ENCODE data around the gene PPM1B. TPM values are rescaled to one million over a fixed set of nuclear protein-coding genes. Genes with fewer than 3 reads are reported as not detected.

PPM1B gene
- total and polyA plus RNA-seq, 5 donors from 2014 or later, result 48.9 to 91.8 (median 61.8) TPM

DNA sequence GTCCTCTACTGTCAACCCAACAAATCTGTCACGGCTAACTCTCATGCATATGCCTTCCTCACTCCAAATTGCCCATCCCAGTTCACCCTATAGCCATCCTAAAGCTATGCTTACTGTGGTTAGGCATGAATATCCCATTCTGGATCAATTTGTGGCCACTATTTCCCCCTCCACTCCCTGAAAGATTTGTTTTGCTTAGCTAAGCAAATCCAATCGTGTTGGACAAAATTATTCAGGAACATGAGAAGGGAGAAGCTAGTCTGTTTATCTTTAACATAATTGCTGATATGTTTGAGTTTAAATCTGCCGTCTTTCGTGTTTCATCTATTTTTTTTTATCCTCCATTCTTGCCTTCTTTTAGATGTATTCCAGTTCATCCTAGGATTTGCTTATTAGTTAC, 43.6 kb downstream of the PPM1B start:
- Histone ChIP-seq H3K36me3 (ENCODE audit: control insufficient read depth, insufficient read depth, low read length) (peaks cover 39% of the 10 kb centered on the region), H3K27me3 (ENCODE audit: control insufficient read depth, insufficient read depth, low read length) (no peaks in the 10 kb centered on the region), H3K9me3 (ENCODE audit: control insufficient read depth in 2 of 2, low read length in 2 of 2) (no peaks in the 10 kb centered on the region), H3K4me1 (ENCODE audit: control insufficient read depth, insufficient read depth, low read length, poor library complexity, severe bottlenecking) (peaks cover 5% of the 10 kb centered on the region), H3K4me3 (ENCODE audit: low read depth, low read length) (no peak overlapping the region), H3K27ac (ENCODE audit: insufficient read depth, low read length, poor library complexity, severe bottlenecking) (no peak overlapping the region)
- H3K4me3 Mint-ChIP-seq, result no peak overlapping the region
- no peaks in the 10 kb centered on the region for H3K9me3 Mint-ChIP-seq
- no peak for DNase-seq
- no peak overlapping the region for H3K27ac Mint-ChIP-seq
- peaks cover 21 to 45% (median 28%) of the 10 kb centered on the region in 4 donors for H3K4me1 Mint-ChIP-seq
- no peaks in the 10 kb centered on the region for H3K27me3 Mint-ChIP-seq
- H3K36me3 Mint-ChIP-seq, result peaks cover 25% of the 10 kb centered on the region
- ATAC-seq (ENCODE audit: low read depth in 2 of 2), result no peak

DNA sequence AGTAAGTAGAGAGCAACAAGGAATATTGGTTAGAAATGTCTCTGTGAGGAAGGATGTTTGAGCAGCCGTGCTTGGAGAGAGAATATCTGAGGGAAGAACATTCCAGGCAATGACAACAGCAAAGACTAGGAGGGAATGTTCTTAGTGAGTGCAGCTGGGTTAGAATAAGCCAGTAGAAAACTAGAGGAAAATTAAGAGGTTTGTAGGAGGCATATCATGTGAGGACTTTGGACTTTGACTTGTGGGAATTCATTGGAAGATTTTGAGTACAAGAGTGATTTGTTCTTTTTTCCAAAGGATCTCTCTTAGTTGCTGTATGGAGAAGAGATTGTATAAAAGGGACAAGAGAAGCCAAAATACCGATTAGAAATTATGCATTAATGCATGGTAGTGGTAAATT, 47.2 kb downstream of the PPM1B start:
- H3K27ac Mint-ChIP-seq, result peak overlapping the region; percentile 4 to 89 (median 78)
- peaks cover 5% of the 10 kb centered on the region for H3K4me1 ChIP-seq (ENCODE audit: control insufficient read depth, insufficient read depth, low read length, poor library complexity, severe bottlenecking)
- H3K27ac ChIP-seq (ENCODE audit: insufficient read depth, low read length, poor library complexity, severe bottlenecking), result no peak overlapping the region
- H3K4me1 Mint-ChIP-seq, result peaks cover 23 to 34% (median 33%) of the 10 kb centered on the region in 4 donors
- no peaks in the 10 kb centered on the region for H3K9me3 ChIP-seq (ENCODE audit: control insufficient read depth in 2 of 2, low read length in 2 of 2)
- peaks cover 26% of the 10 kb centered on the region for H3K36me3 Mint-ChIP-seq
- no peak overlapping the region for H3K4me3 Mint-ChIP-seq
- DNase-seq (no peak), ATAC-seq (ENCODE audit: low read depth in 2 of 2) (no peak)
- H3K27me3 ChIP-seq (ENCODE audit: control insufficient read depth, insufficient read depth, low read length), result no peaks in the 10 kb centered on the region
- no peaks in the 10 kb centered on the region for H3K27me3 Mint-ChIP-seq
- no peaks in the 10 kb centered on the region for H3K9me3 Mint-ChIP-seq
- H3K36me3 ChIP-seq (ENCODE audit: control insufficient read depth, insufficient read depth, low read length), result peaks cover 50% of the 10 kb centered on the region
- H3K4me3 ChIP-seq (ENCODE audit: low read depth, low read length), result no peak overlapping the region

DNA sequence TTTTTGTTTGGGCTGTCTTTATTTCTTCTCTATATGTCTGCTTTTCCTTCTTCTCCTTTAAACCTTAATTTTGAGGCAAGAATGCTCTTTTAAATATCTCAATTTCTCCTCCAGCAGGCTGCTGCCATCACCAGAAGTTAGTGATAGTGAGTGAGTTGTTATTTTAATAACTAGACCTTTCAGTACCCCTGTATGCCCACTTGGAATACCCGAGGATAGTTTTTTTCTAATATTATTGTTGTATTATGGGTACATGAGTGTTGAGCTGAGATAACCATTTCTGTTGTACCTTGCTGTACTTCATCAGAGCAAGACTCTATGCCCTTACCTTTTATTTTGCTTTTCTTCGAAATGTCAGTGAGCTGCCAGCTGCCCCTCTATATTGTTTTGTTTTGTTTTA, 50.1 kb downstream of the PPM1B start:
- H3K27me3 Mint-ChIP-seq, result no peaks in the 10 kb centered on the region
- DNase-seq (no peak), ATAC-seq (ENCODE audit: low read depth in 2 of 2) (no peak)
- H3K9me3 Mint-ChIP-seq, result no peaks in the 10 kb centered on the region
- H3K4me1 Mint-ChIP-seq, result peaks cover 22 to 32% (median 28%) of the 10 kb centered on the region in 4 donors
- Histone ChIP-seq H3K27ac (ENCODE audit: insufficient read depth, low read length, poor library complexity, severe bottlenecking) (no peak overlapping the region), H3K4me1 (ENCODE audit: control insufficient read depth, insufficient read depth, low read length, poor library complexity, severe bottlenecking) (peaks cover 3% of the 10 kb centered on the region), H3K4me3 (ENCODE audit: low read depth, low read length) (no peak overlapping the region), H3K27me3 (ENCODE audit: control insufficient read depth, insufficient read depth, low read length) (no peaks in the 10 kb centered on the region), H3K9me3 (ENCODE audit: control insufficient read depth in 2 of 2, low read length in 2 of 2) (no peaks in the 10 kb centered on the region), H3K36me3 (ENCODE audit: control insufficient read depth, insufficient read depth, low read length) (peaks cover 47% of the 10 kb centered on the region)
- peaks cover 30% of the 10 kb centered on the region for H3K36me3 Mint-ChIP-seq
- no peak overlapping the region for H3K4me3 Mint-ChIP-seq
- H3K27ac Mint-ChIP-seq, result peak overlapping the region in 2 of 3 donors; percentile 21 to 39

DNA sequence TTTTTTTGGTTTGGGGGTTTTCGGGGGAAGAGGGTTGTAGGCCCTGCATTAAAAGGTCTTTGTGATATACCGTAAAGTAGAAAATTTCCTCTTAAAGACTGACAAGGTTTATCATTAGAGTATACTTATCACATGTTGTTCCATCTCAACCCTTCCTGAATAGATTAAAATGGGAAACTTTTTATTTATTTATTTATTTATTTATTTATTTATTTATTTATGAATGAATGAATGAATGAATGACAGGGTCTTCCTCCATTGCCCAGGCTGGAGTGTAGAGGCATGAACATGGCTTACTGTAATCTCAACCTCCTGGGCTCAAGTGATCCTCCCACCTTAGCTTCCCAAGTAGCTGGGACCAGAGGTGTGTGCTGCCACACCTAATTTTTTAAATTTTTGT, 58.1 kb downstream of the PPM1B start:
- Mint-ChIP-seq H3K9me3 (no peaks in the 10 kb centered on the region), H3K27ac (no peak overlapping the region), H3K4me3 (no peak overlapping the region), H3K27me3 (no peaks in the 10 kb centered on the region), H3K36me3 (peaks cover 17% of the 10 kb centered on the region), H3K4me1 (peaks cover 16 to 23% (median 18%) of the 10 kb centered on the region in 4 donors)
- no peak for ATAC-seq (ENCODE audit: low read depth in 2 of 2)
- Histone ChIP-seq H3K27ac (ENCODE audit: insufficient read depth, low read length, poor library complexity, severe bottlenecking) (no peak overlapping the region), H3K4me3 (ENCODE audit: low read depth, low read length) (no peak overlapping the region), H3K36me3 (ENCODE audit: control insufficient read depth, insufficient read depth, low read length) (peaks cover 34% of the 10 kb centered on the region), H3K4me1 (ENCODE audit: control insufficient read depth, insufficient read depth, low read length, poor library complexity, severe bottlenecking) (no peaks in the 10 kb centered on the region), H3K9me3 (ENCODE audit: control insufficient read depth in 2 of 2, low read length in 2 of 2) (no peaks in the 10 kb centered on the region), H3K27me3 (ENCODE audit: control insufficient read depth, insufficient read depth, low read length) (no peaks in the 10 kb centered on the region)
- no peak for DNase-seq

DNA sequence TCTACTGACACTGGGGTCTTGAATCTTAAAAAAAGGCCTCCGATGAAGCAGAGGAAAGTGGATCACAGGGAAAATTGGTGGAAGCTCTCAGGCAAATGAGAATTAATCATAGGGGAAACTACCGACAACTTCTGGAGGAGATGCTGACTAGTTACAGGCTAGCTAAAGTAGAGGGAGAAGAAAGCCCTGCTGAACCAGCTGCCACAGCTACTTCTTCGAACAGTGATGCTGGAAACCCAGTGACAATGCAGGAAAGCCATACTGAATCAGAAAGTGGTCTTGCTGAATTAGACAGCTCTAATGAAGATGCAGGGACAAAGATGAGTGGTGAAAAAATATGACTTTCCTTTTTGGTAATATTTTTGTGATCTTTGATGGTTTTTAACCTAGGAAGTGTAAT, 61.7 kb downstream of the PPM1B start:
- no peaks in the 10 kb centered on the region for H3K27me3 ChIP-seq (ENCODE audit: control insufficient read depth, insufficient read depth, low read length)
- ATAC-seq (ENCODE audit: low read depth in 2 of 2) (no peak), DNase-seq (no peak)
- no peaks in the 10 kb centered on the region for H3K9me3 ChIP-seq (ENCODE audit: control insufficient read depth in 2 of 2, low read length in 2 of 2)
- H3K27ac Mint-ChIP-seq, result peak overlapping the region; percentile 5 to 48 (median 44)
- H3K27me3 Mint-ChIP-seq, result no peaks in the 10 kb centered on the region
- peaks cover 10 to 28% (median 20%) of the 10 kb centered on the region in 4 donors for H3K4me1 Mint-ChIP-seq
- peaks cover 21% of the 10 kb centered on the region for H3K36me3 ChIP-seq (ENCODE audit: control insufficient read depth, insufficient read depth, low read length)
- H3K27ac ChIP-seq (ENCODE audit: insufficient read depth, low read length, poor library complexity, severe bottlenecking), result no peak overlapping the region
- no peaks in the 10 kb centered on the region for H3K9me3 Mint-ChIP-seq
- H3K4me3 Mint-ChIP-seq, result no peak overlapping the region
- H3K4me1 ChIP-seq (ENCODE audit: control insufficient read depth, insufficient read depth, low read length, poor library complexity, severe bottlenecking), result no peaks in the 10 kb centered on the region
- H3K36me3 Mint-ChIP-seq, result peaks cover 5% of the 10 kb centered on the region
- H3K4me3 ChIP-seq (ENCODE audit: low read depth, low read length), result no peak overlapping the region

DNA sequence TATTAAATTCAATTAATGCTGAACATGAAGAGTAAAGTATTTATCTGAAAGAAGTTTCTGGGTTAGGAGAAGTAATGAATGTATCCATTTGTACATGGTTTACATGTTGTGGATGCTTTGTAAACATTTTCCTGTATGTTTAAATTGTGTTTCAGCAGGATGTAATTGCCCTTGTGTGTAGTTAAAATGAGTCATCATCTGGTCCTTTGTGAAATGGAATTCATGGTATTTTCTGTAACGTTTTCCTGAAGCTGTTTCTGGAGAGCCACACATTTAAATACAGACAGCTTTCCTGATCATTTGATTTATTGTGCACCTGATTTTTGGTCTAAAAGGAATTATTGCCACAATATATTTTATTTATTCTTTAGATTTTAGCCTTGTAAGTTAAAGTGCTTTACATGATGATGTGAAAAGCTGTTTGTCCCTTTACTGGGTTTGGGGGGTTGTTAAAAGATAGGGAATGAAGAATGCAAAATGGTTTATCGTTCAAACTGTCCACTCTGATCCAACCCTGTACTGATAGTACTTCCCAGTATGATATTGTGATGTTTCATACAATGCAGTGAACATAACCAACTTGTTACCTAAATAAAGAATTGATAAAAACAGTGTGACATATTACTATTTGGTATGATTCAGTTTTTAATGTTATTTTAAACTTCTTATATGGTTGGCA, 64.9 kb downstream of the PPM1B start:
- no peak overlapping the region for H3K4me3 ChIP-seq (ENCODE audit: low read depth, low read length)
- peaks cover 25 to 45% (median 34%) of the 10 kb centered on the region in 4 donors for H3K4me1 Mint-ChIP-seq
- H3K4me1 ChIP-seq (ENCODE audit: control insufficient read depth, insufficient read depth, low read length, poor library complexity, severe bottlenecking), result peaks cover 22% of the 10 kb centered on the region
- no peaks in the 10 kb centered on the region for H3K36me3 Mint-ChIP-seq
- no peaks in the 10 kb centered on the region for H3K9me3 ChIP-seq (ENCODE audit: control insufficient read depth in 2 of 2, low read length in 2 of 2)
- no peak overlapping the region for H3K4me3 Mint-ChIP-seq
- no peaks in the 10 kb centered on the region for H3K27me3 Mint-ChIP-seq
- H3K27ac ChIP-seq (ENCODE audit: insufficient read depth, low read length, poor library complexity, severe bottlenecking), result no peak overlapping the region
- H3K27ac Mint-ChIP-seq, result peak overlapping the region in 1 of 3 donors; percentile 67
- H3K36me3 ChIP-seq (ENCODE audit: control insufficient read depth, insufficient read depth, low read length), result peaks cover 13% of the 10 kb centered on the region
- no peaks in the 10 kb centered on the region for H3K27me3 ChIP-seq (ENCODE audit: control insufficient read depth, insufficient read depth, low read length)
- DNase-seq (no peak), ATAC-seq (ENCODE audit: low read depth in 2 of 2) (no peak)
- H3K9me3 Mint-ChIP-seq, result no peaks in the 10 kb centered on the region

DNA sequence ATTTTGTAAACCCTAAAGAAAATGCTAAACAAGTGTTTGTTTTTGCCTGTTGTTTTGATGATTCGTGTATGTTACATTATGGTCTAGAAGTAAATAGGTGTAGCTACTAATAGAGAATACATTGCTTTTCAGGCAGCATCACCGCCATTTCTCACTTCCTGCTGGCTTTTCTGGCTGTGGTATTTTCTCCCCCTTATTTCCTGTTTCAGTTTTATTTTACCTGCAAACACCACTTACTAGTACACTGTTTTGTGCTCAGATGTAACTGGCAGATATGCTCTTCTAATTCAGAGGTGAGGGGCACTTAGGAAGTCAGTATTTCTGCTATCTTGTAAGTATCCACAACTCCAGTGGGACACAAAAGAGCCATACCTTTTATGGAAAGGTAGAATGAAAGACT, 68.5 kb downstream of the PPM1B start:
- peak overlapping the region; percentile 80 to 94 (median 84) for H3K27ac Mint-ChIP-seq
- Histone ChIP-seq H3K4me1 (ENCODE audit: control insufficient read depth, insufficient read depth, low read length, poor library complexity, severe bottlenecking) (peaks cover 22% of the 10 kb centered on the region), H3K27me3 (ENCODE audit: control insufficient read depth, insufficient read depth, low read length) (no peaks in the 10 kb centered on the region), H3K9me3 (ENCODE audit: control insufficient read depth in 2 of 2, low read length in 2 of 2) (no peaks in the 10 kb centered on the region), H3K4me3 (ENCODE audit: low read depth, low read length) (peak overlapping the region; percentile 63), H3K36me3 (ENCODE audit: control insufficient read depth, insufficient read depth, low read length) (peaks cover 3% of the 10 kb centered on the region), H3K27ac (ENCODE audit: insufficient read depth, low read length, poor library complexity, severe bottlenecking) (peak overlapping the region; percentile 74)
- peaks cover 19 to 40% (median 30%) of the 10 kb centered on the region in 4 donors for H3K4me1 Mint-ChIP-seq
- no peaks in the 10 kb centered on the region for H3K9me3 Mint-ChIP-seq
- no peaks in the 10 kb centered on the region for H3K36me3 Mint-ChIP-seq
- DNase-seq, result peak; percentile 15 to 83 (median 72)
- peak overlapping the region; percentile 53 to 84 (median 68) for H3K4me3 Mint-ChIP-seq
- no peaks in the 10 kb centered on the region for H3K27me3 Mint-ChIP-seq
- ATAC-seq (ENCODE audit: low read depth in 2 of 2), result peak; percentile 89 to 95

DNA sequence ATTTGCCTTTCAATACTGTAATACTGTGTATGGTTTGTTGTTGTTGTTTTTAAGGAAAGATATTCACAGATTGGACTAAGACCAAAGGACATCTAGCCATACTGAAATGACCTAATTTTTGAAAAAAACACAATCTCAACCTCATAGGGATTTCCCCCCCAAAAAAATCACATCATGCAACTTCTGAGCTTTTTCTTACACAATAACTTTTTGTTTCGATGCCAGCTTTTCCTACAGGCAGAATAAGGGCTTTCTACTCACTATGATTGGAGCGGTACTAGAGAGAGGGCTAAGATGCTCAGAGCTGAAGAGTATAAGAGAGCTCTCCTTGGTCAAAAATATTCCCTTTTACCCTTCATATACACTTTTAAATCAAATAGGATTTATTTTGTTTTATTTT, 74.2 kb downstream of the PPM1B start:
- ATAC-seq (ENCODE audit: low read depth in 2 of 2), result no peak

More for the DNA sequence above, 74.2 kb downstream of the PPM1B start:
- H3K4me3 Mint-ChIP-seq, result no peak overlapping the region
- DNase-seq, result no peak
- no peaks in the 10 kb centered on the region for H3K27me3 ChIP-seq (ENCODE audit: control insufficient read depth, insufficient read depth, low read length)
- H3K27ac ChIP-seq (ENCODE audit: insufficient read depth, low read length, poor library complexity, severe bottlenecking), result no peak overlapping the region
- H3K4me1 ChIP-seq (ENCODE audit: control insufficient read depth, insufficient read depth, low read length, poor library complexity, severe bottlenecking), result peaks cover 10% of the 10 kb centered on the region
- no peaks in the 10 kb centered on the region for H3K9me3 ChIP-seq (ENCODE audit: control insufficient read depth in 2 of 2, low read length in 2 of 2)
- no peaks in the 10 kb centered on the region for H3K9me3 Mint-ChIP-seq
- no peak overlapping the region for H3K4me3 ChIP-seq (ENCODE audit: low read depth, low read length)
- H3K27me3 Mint-ChIP-seq, result peaks cover 5% of the 10 kb centered on the region
- no peaks in the 10 kb centered on the region for H3K36me3 Mint-ChIP-seq
- peaks cover 18 to 45% (median 24%) of the 10 kb centered on the region in 4 donors for H3K4me1 Mint-ChIP-seq
- H3K27ac Mint-ChIP-seq, result peak overlapping the region in 1 of 3 donors; percentile 75
- no peaks in the 10 kb centered on the region for H3K36me3 ChIP-seq (ENCODE audit: control insufficient read depth, insufficient read depth, low read length)
